HEK293T (cell line): Measurements from ENCODE around the gene ZNF219.

Experiments
- CTCF ChIA-PET: fragments of 350-600 bp; formaldehyde crosslinking; extraction: SDS; loops from one replicate; lab custom pipeline; 2021; ENCODE audit warnings: antibody characterized with exemption, inconsistent platforms; lab: Yijun Ruan, JAX
- POLR2A ChIA-PET: fragments of 350-600 bp; formaldehyde crosslinking; extraction: SDS; loops from one replicate; lab custom pipeline; 2020; ENCODE audit warnings: antibody characterized with exemption, inconsistent platforms; lab: Yijun Ruan, JAX
- DNase-seq: peaks from one replicate; pipeline ENCODE4 v3.0.0; 2012; ENCODE audit warnings: mixed read lengths; ENCODE audit errors: extremely low spot score
- ARNT ChIP-seq: fragments of 450-650 bp; IDR thresholded peaks from 2 replicates; pipeline ENCODE4 v1.6.1; 2017; ENCODE audit warnings: mild to moderate bottlenecking
- BHLHE40 ChIP-seq: fragments of 450-650 bp; IDR thresholded peaks from 2 replicates; pipeline ENCODE4 v1.6.1; 2016; ENCODE audit warnings: mild to moderate bottlenecking, moderate library complexity, borderline replicate concordance
- CTBP1 ChIP-seq: fragments of 450-650 bp; IDR thresholded peaks from 2 replicates; pipeline ENCODE4 v1.6.1; 2016; ENCODE audit warnings: borderline replicate concordance
- ELF4 ChIP-seq: fragments of 450-650 bp; IDR thresholded peaks from 2 replicates; pipeline ENCODE4 v1.6.1; 2017; ENCODE audit warnings: antibody characterized with exemption
- FOXA1 ChIP-seq: fragments of 450-650 bp; IDR thresholded peaks from 2 replicates; pipeline ENCODE4 v1.6.1; 2016; ENCODE audit warnings: mild to moderate bottlenecking
- FOXK2 ChIP-seq: fragments of 450-650 bp; IDR thresholded peaks from 2 replicates; pipeline ENCODE4 v1.6.1; 2016; ENCODE audit warnings: mild to moderate bottlenecking
- FOXM1 ChIP-seq: fragments of 450-650 bp; IDR thresholded peaks from 2 replicates; pipeline ENCODE4 v1.6.1; 2017; ENCODE audit warnings: mild to moderate bottlenecking, borderline replicate concordance
- HDGF ChIP-seq: fragments of 450-650 bp; IDR thresholded peaks from 2 replicates; pipeline ENCODE4 v1.6.1; 2017; ENCODE audit warnings: antibody characterized with exemption, borderline replicate concordance
- L3MBTL2 ChIP-seq: fragments of 450-650 bp; conservative IDR thresholded peaks from 2 replicates; pipeline ENCODE4 v1.6.1; 2016; ENCODE audit warnings: mild to moderate bottlenecking
- LEF1 ChIP-seq: fragments of 450-650 bp; IDR thresholded peaks from 2 replicates; pipeline ENCODE4 v1.6.1; 2017; ENCODE audit warnings: mild to moderate bottlenecking, borderline replicate concordance
- NFRKB ChIP-seq: fragments of 450-650 bp; IDR thresholded peaks from 2 replicates; pipeline ENCODE4 v1.6.1; 2016; ENCODE audit warnings: mild to moderate bottlenecking, moderate library complexity
- SP1 ChIP-seq: fragments of 450-650 bp; IDR thresholded peaks from 2 replicates; pipeline ENCODE4 v1.6.1; 2017
- SUZ12 ChIP-seq: fragments of 450-650 bp; IDR thresholded peaks from 2 replicates; pipeline ENCODE4 v1.6.1; 2016; ENCODE audit warnings: mild to moderate bottlenecking
- TARDBP ChIP-seq: fragments of 450-650 bp; IDR thresholded peaks from 2 replicates; pipeline ENCODE4 v1.6.1; 2016
- ZNF384 ChIP-seq: fragments of 450-650 bp; IDR thresholded peaks from 2 replicates; pipeline ENCODE4 v1.6.1; 2016
- TF ChIP-seq, protein P1 (sequence below): fragments of 450-650 bp; IDR thresholded peaks from 2 replicates; pipeline ENCODE4 v1.6.1; 2016

Gene ZNF219

DNA sequence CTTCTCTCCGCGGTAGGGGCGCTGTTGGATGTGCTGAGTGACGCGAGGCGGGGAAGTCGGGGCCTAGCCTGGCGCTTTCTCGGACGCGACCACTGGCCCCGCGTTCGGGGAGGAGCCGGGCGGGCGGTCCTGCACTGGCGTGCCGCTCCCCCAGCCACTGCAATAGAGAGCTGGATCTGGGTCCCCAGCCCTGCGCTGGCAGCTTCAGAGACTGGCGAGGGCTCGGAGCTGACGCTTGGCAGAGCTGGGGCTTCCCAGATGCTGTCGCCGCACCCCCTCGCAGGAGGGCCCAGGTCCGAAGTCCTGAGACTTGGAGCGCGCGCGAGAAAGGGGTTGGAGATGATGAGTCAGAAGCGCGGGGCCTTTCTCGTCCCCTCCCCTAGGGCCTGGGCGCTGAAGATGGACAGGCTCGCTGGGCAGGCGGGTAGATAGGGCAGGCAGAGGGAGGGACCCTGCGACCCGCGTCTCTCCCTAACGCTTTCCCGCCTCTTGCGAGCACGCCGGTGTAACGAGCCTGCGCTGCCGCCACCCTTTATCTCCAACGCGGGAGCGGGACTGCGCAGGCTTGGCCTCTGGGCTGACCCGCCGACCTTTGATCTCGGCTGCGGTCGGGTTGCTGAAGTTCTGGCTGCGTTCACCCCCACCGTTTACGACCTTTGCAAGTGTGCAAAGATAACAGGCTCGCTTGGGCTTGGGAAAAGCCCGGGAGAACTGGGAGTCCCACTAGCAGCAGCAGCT lies 5.4 kb upstream of the ZNF219 start:
- DNase-seq, result peak; percentile 94
- CTCF ChIA-PET, result interaction anchor here (0.6 to 5.1 kb wide), 19 partner anchors 9 to 249 kb away, joined by 3 to 73 read pairs (median 5); partner anchors contain the start of gene ARHGEF40
- TF ChIP-seq SP1 (peak; percentile 70; the same call in 1 of the 2 replicates), L3MBTL2 (peak; percentile 90), TARDBP (no peak), FOXK2 (no peak), FOXM1 (peak; percentile 88), LEF1 (0 out of 2 replicates have a peak, but pooled peaks have one; percentile 60), BHLHE40 (peak; percentile 96), ELF4 (peak; percentile 43; the same call in 1 of the 2 replicates), CTBP1 (0 out of 2 replicates have a peak, but pooled peaks have one; percentile 4)
- TF ChIP-seq, protein P1, sequence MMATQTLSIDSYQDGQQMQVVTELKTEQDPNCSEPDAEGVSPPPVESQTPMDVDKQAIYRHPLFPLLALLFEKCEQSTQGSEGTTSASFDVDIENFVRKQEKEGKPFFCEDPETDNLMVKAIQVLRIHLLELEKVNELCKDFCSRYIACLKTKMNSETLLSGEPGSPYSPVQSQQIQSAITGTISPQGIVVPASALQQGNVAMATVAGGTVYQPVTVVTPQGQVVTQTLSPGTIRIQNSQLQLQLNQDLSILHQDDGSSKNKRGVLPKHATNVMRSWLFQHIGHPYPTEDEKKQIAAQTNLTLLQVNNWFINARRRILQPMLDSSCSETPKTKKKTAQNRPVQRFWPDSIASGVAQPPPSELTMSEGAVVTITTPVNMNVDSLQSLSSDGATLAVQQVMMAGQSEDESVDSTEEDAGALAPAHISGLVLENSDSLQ, result peak; percentile 86
- POLR2A ChIA-PET, result interaction anchor here (0.7 to 6.3 kb wide), 14 partner anchors 9 to 133 kb away, joined by 3 to 72 read pairs (median 8); partner anchors contain the start of gene ARHGEF40

DNA sequence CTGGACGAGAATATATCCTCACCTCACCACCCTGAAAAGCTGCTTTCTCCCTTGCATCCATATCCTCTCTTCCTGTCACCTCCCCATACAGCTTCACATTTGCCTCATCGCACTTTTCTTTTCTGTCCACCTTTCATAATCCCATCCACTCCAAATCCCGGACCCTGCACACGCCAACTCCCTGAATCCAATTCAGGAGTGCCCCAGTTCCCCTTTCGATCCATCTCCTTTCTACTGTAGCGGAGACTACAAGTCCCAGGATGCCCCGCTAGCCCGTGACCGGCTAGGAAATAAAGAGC lies 4.9 kb upstream of the ZNF219 start:
- DNase-seq, result no peak

GRCh38 chr14:21102521-21103410 lies 4.3 kb upstream of the ZNF219 start:
- 0 out of 2 replicates have a peak, but pooled peaks have one; percentile 30 for TF ChIP-seq L3MBTL2
- TF ChIP-seq BHLHE40, result no peak
- no peak for DNase-seq
- CTCF ChIA-PET, result interaction anchor here (0.6 to 5.1 kb wide), 10 partner anchors 8 to 92 kb away, joined by 3 to 73 read pairs (median 8); partner anchors contain the start of gene ARHGEF40
- POLR2A ChIA-PET, result interaction anchor here (1.1 to 6.3 kb wide), 10 partner anchors 8 to 132 kb away, joined by 3 to 72 read pairs (median 10); partner anchors contain the start of gene ARHGEF40

More for the DNA sequence above, 4.9 kb upstream of the ZNF219 start:
- TF ChIP-seq L3MBTL2 (no peak), CTBP1 (0 out of 2 replicates have a peak, but pooled peaks have one; percentile 1), FOXM1 (no peak), FOXK2 (no peak), BHLHE40 (no peak)
- POLR2A ChIA-PET, result interaction anchor here (1.1 to 6.3 kb wide), 9 partner anchors 8 to 114 kb away, joined by 3 to 72 read pairs (median 14); partner anchors contain the start of gene ARHGEF40
- CTCF ChIA-PET, result interaction anchor here (0.6 to 5.1 kb wide), 11 partner anchors 8 to 94 kb away, joined by 3 to 73 read pairs (median 5); partner anchors contain the start of gene ARHGEF40

GRCh38 chr14:21101802-21102413 lies 3.5 kb upstream of the ZNF219 start:
- TF ChIP-seq FOXK2 (no peak), ZNF384 (no peak), NFRKB (no peak), FOXM1 (no peak), SUZ12 (no peak), ARNT (no peak), FOXA1 (no peak), HDGF (no peak), TARDBP (no peak), LEF1 (no peak), ELF4 (no peak), BHLHE40 (no peak), L3MBTL2 (no peak), SP1 (no peak), CTBP1 (no peak)
- TF ChIP-seq, protein P1, result no peak
- CTCF ChIA-PET, result interaction anchor here (0.9 to 5.1 kb wide), 7 partner anchors 7 to 34 kb away, joined by 5 to 73 read pairs (median 12); partner anchors contain the start of gene ARHGEF40
- POLR2A ChIA-PET, result interaction anchor here (0.9 to 6.3 kb wide), 7 partner anchors 9 to 131 kb away, joined by 3 to 72 read pairs (median 3); partner anchors contain the start of gene ARHGEF40
- DNase-seq, result no peak

DNA sequence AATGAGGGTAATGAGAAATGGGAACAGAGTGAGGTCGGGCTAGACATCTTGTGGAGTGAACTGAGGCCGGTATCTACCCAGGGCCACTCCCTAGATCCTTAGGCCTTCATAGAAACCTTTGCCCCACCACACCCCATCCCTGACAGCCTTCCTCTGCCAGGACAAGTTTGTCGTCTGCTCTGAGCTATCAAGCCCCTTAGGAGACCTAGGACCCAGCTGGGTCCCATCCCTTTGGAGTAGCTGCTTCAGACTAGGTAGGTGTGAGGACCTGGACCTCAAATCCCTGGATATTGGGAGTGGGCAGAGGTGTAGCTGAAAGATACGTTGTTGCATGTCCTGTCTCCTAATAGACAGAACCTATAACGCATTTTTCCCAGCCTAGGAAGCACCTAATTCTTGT lies 2.5 kb upstream of the ZNF219 start, which contains the start of gene TMEM253:
TSS of gene TMEM253 (plus strand) at position 136 of the 400 bp plus-strand sequence. CDS start 278 bp downstream, outside the sequence.
- TF ChIP-seq ARNT (no peak), FOXK2 (no peak), FOXM1 (no peak)
- ChIA-PET POLR2A (interaction anchor here (0.9 to 6.3 kb wide), 4 partner anchors 8 to 130 kb away, joined by 3 to 72 read pairs (median 3); partner anchors contain the start of gene ARHGEF40), CTCF (interaction anchor here (0.9 to 1.8 kb wide), 4 partner anchors 8 to 32 kb away, joined by 5 to 12 read pairs (median 8); no protein-coding TSS in a partner anchor)
- DNase-seq, result no peak
